A172 (cell line): ENCODE results near the gene KLHL29. TPM values are rescaled to one million over a fixed set of nuclear protein-coding genes. Genes with fewer than 3 reads are reported as not detected.

Source experiments
- DNase-seq: peaks from one replicate; pipeline ENCODE4 v3.0.0-alpha.2; 2015; ENCODE audit warnings: low spot score
- total RNA-seq: library from RNA; depleted of rRNA; stranded (reverse); fragments of >200 nt; shearing (Covaris generic); gene quantifications from 2 replicates; pipeline ENCODE4 v1.2.3, GENCODE V29; 2014

KLHL29 gene
- total RNA-seq, 1 experiment from 2014 or later: 0.76 TPM

DNA sequence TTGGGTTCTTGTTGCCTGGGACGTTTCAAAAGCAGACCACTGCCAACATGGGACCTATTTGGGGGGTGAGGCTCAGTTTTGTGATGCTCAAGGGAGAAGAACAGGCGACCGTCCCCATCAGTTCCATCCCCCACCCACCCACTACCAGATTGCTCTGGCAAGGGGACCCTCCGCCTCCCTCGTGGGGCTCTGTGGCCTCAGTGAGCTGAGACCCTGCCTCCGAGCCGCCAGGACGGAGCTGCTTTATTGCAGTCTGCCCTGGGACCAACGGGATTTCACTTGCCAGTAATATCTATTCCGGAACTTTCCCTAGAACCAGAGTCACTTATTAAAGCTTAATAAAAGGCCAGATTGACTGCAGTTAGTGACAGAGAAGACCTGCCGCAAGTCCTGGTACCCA is 146.3 kb downstream of the KLHL29 start:
- no peak for DNase-seq

DNA sequence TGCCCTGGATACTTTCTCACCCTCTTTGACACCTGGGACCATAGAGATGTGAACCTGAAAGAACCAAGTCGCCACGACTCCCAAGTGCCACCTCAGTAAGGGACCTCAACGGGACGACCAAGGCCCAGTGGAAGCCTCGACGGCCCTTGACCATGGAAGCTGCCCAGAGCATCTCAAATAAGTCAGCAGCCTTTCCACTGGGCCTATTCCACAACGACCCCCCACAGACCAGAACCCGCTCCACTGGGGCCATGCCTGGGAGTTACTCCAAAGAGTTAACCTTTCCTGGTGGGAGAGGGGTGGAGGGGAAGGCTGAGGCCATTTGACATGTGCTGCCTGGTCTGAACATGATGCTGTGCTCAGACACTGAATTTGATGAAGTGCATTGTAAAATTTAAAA is 146.9 kb downstream of the KLHL29 start:
- DNase-seq: no peak

DNA sequence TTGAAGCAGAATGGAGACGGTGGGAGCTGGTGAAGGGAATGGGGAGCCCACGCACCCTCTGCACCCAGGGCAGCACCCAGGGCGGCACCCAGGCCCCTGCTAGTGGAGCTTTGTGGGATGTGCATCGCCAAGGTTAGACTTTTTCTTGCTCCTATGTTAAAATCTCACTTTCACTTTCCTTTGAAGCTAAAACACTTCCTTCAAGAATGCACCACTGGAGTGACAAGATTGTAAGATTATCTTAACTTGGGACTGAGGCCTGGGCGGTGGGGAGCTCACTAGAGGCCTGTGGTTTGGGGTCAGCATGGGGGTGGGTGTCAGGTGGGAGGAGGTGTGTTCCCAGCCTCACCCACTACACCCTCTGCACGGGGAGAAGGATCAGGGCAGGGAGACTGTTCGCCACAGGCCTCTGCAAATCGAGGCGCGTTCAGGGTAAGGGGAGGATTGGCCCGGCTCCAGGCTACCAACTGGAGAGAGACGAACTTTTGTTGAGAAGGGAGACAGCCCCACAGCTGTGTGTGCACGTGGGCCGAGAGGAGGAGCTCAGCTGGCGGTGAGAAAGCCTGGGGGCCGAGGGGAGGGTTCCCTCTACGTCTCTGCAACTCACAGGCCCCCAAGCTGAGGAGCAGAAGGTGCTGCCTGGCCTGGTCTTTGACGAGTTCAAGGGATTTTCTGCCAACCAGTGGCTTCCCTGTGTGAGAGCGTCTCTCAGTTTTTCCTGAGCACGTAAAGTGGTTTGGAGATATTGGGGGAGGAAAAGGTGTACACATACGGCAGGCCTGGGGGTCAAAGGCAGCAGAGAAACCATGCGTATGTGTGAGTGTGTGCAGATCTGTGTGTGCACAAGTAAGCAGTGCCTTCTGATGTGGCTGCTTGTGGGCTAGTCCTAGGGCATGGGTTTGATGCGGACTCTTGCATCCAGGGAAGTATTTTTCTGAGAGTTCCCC is 147.7 kb downstream of the KLHL29 start:
- no peak for DNase-seq

DNA sequence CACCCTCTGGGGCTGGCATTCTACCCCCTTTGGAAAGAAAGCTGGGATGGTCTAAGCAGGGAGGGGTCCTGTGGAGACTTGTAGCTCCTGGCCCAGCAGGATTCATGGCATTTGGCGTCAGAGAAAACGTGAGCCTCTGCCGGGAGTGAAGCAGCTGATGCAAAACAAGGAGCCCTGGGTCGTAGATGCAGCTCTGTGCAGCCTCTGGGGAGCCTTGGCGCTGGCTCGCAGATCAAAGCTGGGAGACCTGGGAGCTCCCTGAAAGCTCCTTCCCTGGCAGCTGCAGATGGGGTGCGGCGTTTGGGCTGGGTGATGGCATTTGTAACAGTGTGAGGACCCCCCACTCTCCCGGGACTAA is 148.3 kb downstream of the KLHL29 start:
- DNase-seq: no peak

DNA sequence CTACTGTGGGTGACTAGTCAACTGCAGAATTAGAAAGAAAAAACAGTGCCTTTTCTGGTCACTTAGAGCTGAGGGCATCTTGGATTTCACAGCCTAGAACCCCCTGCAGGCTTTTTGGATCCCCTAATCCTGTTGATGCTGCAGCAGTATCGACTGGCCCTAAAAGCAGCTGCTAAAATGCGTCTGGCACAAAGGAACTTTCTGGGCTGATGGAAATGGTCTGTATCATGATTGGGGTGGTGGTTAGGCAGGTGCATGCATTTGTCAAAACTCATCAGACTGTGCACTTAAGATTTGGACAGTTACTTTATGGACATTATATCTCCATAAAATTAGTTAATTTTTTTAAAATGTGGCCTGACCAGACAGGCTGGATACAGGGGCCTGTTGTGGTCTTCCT is 149.8 kb downstream of the KLHL29 start:
- no peak for DNase-seq

DNA sequence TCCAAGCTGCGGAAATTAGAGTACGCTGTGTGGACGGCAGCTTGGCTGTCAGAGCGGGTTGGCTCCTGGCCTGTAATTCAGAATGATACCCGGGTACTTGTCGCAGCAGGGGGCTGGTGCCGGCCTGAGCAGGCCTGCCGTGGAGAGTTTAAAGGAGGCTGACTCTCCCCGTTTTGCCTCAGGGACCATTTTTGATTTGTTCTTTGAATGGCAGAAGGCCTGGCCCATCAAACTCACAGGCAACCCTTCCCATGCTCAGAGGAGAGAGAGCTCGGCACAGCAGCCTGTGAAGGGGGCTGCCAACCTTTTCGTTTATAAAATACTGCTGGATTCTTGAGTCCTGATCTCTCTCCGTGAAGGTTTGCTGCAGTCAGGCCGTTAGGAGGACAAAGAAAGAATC is 151.3 kb downstream of the KLHL29 start:
- DNase-seq: no peak

DNA sequence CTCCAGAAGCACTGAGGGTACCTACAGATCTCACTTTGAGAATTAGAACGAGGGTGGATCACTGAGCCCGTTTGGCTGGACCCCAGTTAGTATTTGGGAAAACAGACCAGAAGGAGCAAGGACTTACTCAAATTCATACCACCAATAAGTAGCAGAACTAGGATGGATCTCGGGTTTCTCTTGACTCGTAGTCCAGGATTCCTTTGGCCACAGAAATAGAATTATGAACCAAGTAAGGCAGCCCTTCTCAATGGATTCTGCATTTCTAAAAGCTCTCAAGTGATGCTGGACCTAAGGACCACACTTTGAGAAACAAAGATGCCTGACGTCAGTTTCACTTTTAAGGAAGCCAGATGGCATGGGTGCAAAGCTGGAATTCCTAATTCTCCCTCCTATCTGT is 153.0 kb downstream of the KLHL29 start:
- no peak for DNase-seq

DNA sequence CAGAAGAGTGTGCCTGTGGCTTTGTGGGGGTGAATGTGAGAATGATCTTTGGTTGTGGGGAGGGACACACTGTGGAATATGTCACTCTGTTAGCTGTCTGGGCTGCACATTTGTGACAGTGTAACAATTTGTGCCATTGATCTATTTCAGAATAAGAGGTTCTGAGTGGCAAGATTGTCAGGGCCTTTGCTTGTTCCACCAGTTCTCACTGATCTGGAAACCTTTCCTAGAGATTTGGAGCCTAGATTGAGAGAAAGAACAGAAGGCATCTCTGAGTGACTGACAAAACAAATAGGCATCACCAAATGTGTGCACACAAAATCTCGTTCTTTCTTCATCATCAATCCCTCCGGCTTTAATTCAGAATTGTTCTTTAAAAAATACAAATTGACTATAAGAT is 153.6 kb downstream of the KLHL29 start:
- no peak for DNase-seq

DNA sequence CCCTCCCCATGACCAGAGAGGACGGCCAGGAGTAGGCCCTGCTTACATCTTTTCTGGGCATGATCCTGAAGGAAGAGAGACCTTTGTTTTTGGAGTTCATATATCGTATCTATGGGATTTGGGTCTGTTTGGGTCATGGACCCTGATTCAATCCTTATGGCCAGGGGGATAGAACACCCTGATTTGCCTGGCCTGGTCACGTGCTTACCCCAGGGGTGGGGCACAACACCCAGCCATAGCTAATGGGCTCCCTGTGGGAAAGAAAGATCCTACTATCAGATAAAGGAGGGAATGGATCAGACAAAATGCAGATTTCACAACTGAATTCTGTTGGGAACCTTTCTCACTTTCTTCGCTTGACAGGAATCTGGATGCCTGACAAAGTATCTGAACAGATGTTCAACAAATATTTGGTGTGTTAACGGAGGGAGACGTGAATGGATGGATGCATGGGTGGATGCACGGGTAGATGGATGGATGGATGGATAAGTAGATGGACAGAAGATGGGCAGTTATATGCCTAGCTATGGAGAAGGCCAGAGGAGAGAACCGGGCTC is 155.9 kb downstream of the KLHL29 start:
- no peak for DNase-seq

DNA sequence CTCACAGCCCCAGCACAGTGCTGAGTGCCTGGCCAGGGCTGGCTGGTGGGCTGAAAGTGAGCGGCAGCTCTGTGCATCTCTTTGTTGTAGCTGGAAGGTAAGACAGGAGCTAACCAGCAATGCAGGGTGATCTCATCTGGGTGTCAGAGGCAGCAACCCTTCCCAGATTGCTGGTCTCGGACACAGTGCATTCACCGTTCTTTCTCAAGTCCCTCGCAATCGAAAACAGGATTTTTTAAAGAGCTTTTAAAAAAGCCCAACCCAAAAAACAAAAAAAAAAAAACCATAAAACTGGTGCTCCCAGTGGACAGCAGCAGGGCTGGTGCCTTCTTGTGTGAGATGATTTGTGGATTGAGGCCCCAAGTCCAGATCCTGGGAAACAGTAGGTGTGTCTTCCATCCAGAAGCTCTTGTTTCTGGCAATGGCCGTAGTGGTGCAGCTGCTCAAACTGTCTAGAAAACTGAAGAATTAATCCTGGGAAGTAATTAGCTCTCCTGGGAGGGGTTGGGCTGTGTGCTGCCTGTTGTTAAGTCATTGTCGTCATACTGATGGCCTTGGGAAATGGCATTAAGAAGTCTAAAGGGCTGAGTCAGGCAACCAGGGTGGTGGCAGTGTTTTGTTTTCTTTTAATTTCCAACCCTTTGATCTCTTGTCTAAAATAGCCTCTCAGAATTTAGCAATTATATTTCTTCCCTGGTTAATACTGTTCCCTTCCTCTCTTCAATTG is 156.7 kb downstream of the KLHL29 start:
- DNase-seq: peak; percentile 27

DNA sequence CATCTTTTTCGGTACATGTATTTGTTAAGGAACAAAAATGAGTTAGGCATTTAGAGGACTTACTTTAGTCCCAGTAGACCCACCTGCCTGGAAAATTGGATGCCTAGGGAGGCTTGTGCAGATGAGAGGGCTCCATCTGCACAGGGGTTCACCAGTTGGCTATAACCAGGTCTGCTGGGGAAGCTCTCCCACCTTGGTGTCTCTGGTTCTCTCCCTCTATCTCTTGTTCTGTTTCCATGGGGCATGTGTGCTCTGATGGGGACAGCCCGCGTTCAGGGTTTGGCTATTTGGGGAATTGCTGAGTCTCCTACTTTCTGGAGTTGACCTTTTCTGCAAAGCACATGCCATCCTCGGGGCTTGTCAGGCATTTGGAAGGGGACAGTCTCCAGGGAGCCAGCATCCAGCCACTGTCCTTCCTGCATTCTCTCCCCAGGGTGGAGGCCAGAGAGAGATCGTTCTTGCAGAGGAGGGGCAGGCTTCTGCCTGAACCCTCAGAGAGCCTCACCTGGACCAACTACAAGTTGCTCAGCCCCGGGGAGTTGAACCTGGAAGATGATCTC is 157.3 kb downstream of the KLHL29 start:
- DNase-seq: no peak

DNA sequence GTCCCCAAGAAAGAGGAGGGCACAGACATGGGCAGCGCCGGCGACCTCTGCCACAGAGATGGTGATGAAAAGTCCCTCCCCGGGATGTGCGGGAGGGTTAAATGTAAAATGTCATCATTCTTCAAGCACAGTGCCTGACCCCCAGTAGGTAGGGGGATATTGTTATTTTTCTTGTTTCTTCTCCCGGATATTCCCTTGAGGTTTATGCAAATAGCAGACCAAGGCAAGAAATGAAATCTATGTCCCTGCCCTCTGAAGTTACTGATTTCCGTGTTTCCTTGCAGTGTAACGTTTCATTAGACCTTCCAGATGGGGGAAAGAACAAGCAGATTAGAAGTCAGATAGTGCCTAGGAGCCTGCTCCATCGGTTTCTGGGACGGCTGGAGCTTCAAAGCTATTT is 158.3 kb downstream of the KLHL29 start:
- DNase-seq: no peak

DNA sequence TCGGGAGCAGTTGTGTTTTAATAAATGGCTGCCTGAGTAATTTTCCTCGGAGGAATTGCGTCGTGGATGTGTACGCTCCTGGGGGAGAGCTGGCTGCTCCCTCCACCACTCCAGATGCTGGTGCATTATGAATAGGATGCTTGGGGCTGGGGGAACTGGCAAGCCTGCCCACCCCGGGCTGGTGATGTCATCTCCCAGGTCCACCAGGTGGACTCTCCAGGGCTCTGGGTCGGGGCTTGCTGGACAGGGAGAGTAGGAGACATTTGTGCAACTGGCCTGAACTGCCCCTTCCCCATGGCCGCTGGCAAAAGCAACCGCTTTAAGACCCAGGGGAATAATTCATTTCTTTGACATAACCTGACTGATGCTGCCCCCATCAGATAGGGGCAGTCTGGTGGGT is 158.7 kb downstream of the KLHL29 start:
- no peak for DNase-seq

DNA sequence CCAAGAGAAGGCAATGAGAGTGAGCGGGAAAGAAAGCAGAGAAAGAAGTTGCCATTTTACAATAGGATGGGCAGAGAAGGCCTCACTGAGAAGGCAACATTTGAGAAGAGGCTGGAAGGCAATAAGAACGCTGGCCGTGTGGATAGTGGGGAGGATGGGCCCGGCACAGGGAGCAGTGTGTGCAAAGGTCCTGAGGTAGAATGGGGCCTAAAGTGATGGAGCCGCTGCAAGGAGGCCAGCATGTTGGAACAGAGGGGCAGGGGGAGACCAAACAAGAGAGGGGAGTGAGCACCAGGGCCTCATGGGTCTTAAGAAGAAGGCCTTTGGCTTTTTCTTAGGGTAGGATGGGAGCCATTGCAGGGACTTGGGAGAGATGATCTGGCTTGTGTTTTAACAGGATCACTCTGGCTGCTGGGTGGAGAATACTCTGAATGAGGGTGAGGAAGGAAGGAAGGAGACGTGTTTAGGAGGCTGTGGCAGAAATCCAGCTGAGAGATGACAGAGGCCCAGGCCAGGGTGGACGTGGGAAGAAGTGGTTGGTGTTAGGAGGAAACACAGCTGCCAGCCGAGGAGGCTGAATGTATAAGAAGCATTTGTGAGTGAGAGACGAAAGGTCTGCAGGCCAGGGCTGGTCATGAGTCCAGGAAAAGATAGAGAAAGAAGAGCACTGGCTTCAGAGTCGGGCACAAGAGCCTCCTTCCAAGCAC is 159.8 kb downstream of the KLHL29 start:
- no peak for DNase-seq

DNA sequence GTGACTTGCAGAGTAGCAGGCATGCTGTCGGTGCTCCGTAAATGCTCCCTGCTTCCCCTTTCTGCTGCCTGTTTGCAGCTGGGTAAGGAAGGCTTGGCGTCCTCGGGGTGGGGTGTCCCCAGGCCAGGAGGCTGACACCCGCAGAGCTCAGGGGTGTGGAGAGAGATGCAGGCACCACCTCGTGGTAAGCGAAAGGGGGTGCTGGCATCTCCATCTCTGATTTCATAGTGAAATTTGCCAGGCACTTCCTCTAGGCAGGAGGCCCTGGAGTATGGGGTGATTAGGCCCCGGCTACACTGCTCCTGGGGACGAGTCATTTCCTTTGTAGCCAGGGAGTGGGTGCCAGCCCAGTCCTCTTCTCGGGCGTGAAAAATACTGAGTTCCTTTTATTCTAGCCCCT is 160.4 kb downstream of the KLHL29 start:
- peak; percentile 47 for DNase-seq

DNA sequence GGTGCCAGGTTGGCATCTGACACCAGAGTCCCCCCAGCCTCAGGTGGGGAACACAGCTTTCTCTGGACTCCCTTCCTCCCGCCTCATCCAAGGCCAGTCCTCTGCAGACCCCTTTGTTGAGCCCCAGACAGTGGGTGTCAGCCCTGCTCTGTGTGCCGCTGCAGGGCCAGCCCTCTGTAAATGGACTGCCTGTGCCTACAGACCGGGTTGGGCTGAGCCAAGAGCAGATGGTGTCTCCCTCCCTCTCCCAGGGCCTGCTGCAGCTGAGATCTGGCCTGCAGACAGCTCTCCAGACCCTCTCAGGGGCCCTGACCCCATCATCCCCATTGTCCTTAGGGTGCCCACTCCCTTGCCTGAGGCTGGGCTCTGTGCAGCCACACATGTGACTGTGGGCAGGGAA is 160.8 kb downstream of the KLHL29 start:
- no peak for DNase-seq

DNA sequence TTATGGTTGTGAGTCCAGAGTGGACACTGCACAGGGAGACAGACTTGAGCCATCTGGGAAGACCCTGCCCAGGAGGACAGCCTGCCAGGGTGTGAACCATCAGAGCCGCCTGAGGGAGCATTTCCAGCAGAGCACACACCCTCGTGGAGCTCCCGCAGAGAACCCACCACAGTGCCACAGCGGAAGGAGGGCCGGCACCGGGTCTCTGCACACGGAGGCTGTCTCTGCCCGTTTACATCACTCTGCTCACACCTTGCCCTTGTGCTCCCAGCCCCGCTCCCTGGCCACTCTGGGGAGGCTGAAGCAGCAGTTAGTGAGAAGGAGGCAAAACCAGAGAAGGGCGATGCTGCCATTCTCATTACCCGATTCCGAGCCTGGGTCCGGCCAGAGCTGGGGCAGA is 161.9 kb downstream of the KLHL29 start:
- no peak for DNase-seq

DNA sequence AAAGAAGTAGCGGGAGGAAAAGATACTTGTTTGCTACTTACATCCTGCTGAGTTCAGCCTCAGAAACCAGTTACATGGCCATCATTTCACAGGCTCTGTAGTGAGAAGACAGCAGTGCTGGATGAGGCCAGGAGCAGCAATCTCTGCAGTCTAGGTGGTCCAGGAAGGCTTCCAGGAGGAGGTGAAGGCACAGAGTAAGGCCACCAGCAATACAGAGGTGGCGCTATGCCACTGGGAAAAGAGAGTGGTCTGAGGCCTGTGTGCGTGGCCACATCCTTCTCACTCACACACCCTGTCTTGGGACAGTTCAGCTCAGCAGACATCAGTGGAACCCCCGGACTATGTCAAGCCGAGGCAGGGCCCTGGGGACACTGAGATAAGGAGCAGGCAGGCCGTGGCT is 162.7 kb downstream of the KLHL29 start:
- no peak for DNase-seq

DNA sequence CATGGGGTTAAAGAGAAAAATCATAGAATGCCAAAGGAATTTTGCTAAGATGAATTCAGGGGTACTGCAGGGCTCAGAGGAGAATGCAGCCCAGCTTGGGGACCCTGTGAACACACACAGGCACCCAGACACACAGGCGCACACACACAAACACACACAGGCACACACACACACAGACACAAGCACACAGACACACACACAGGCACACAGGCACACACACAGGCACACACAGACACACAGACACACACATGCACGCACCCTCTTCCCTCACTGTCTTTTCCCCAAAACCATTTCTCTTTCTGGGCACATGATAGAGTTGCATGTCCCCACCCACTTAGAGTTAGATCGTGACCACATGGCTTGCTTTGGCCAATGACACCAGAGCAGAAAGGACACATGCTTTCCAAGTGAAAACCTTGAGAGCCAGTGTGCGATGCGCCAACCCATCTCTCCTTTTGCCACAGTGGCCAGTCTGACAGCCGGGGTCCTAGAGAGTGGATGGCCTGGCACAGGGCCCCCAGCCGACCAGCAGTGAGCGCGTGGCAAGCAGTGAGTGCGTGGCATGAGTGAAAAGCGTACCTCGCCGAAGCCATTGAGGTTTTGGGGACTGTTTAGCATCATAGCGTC is 163.3 kb downstream of the KLHL29 start:
- no peak for DNase-seq

DNA sequence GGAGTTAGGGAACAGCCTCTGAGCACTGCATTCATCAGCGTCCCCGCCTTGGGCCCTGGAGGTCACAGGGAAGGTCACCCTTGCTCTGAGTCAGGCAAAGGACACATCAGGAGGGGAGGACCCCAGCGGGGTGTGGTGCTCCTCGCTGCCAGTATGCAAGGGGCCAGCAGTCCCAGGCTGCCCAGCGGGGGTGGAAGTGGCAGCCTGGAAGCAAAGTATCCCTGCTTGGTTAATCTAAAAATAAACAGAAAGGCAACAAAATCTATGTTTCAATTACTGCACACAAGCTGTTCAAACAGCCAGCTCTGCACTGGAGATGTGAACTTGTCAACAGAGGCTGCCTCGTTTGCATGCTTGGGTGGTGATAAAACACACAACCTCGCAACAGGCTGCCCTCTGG is 164.1 kb downstream of the KLHL29 start:
- DNase-seq: no peak

DNA sequence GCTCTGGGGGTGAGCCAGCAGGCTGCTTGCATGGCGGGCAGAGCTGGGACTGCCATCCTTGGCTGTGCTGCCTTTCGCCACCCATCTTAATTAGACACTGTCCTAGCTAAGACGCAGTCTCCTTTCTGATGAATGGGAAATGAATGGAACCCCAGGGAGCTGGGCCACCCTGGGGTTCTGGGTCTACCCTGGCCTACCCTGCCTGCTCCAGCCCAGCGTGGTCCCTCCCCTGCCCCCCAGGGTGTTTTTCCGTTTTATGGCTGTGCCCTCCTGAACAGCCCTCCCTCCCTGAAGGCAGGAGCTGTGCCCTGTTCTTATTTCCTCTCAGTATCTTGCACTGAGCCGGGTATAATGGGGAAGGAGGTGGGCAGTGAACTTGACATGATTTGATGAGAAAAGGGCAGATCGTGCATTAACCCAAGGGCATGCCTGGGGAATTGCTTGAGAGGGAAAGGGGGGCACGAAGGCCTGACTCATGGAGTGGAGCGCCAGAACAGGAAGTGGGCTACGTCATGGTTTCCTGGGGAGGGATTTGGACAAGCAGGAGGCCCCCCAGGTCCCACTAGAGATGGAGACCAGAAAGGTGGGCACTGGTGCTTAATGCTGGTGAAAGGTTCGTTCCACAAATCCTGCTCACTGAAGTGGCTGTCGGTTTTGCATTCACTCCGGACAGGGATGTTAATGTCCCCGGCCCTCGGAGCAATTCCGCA is 165.0 kb downstream of the KLHL29 start:
- no peak for DNase-seq
